Aorta (tissue), 5 donors: Measurements from ENCODE around the gene B3GNT2. TPM values are rescaled to one million over a fixed set of nuclear protein-coding genes. Genes with fewer than 3 reads are reported as not detected.

Source experiments
- ATAC-seq: fragments of 200-7000 bp; cut with Tn5 transposase; one replicate; pipeline ENCODE4 v1.9.1; 2022; ENCODE audit warnings: moderate library complexity; ENCODE audit not compliant: low FRiP score
- DNase-seq, 2 donors: peaks; one replicate each; pipeline ENCODE4 v3.0.0-alpha.2; 2020
- H3K27ac ChIP-seq, 2 donors: one replicate each; pipeline ENCODE4 v1.5.1; 2013; ENCODE audit warnings: low read length in 2 of 2, mild to moderate bottlenecking in 2 of 2, moderate library complexity in 2 of 2, control low read depth in 1 of 2, inconsistent platforms in 1 of 2, low read depth in 1 of 2
- H3K27me3 ChIP-seq, 2 donors: one replicate each; pipeline ENCODE4 v1.6.1; 2013; ENCODE audit warnings: control low read depth in 1 of 2, low read length in 1 of 2, mild to moderate bottlenecking in 1 of 2, moderate library complexity in 1 of 2; ENCODE audit not compliant: insufficient read depth in 2 of 2, control insufficient read depth in 1 of 2
- H3K36me3 ChIP-seq, 2 donors: one replicate each; pipeline ENCODE4 v1.6.1; 2013; ENCODE audit warnings: control low read depth in 1 of 2, low read length in 1 of 2, mild to moderate bottlenecking in 1 of 2; ENCODE audit not compliant: insufficient read depth in 2 of 2, control insufficient read depth in 1 of 2
- H3K4me1 ChIP-seq, 2 donors: one replicate each; pipeline ENCODE4 v1.6.1; 2013; ENCODE audit warnings: low read length in 2 of 2, control low read depth in 1 of 2, mild to moderate bottlenecking in 1 of 2, moderate library complexity in 1 of 2; ENCODE audit not compliant: insufficient read depth in 2 of 2, control insufficient read depth in 1 of 2
- H3K4me3 ChIP-seq, 2 donors: one replicate each; pipeline ENCODE4 v1.5.1; 2013; ENCODE audit warnings: low read length in 2 of 2, control low read depth in 1 of 2, mild to moderate bottlenecking in 1 of 2
- H3K9me3 ChIP-seq: one replicate; pipeline ENCODE4 v1.6.1; 2013; ENCODE audit warnings: mild to moderate bottlenecking, low read length; ENCODE audit not compliant: control insufficient read depth
- WGBS, 2 donors: extraction: QIAGEN DNeasy Blood & Tissue Kit; methylation state at CpG; one replicate each; pipeline ENCODE4 v1.1.7; 2013; 5-methylcytosine and 5-hydroxymethylcytosine counted together
- intact Hi-C, 2 donors: fragments of 100-400 bp; cut with DNase I; formaldehyde crosslinking; loops; one replicate each; pipeline versions ENCODE4 v1.14.2 to v1.15.0; 2022
- polyA plus RNA-seq, 2 donors: library from polyadenylated mRNA; stranded (reverse); fragments of 200-250 nt; gene quantifications; one replicate each; pipeline ENCODE4 v1.2.3, GENCODE V29; 2013
- total RNA-seq, 2 donors: library from RNA; stranded (reverse); fragmentation: NEBNext Ultra II Directional; extraction: Animal tissue kit (Norgen Biotek cat#: 25700); gene quantifications; one replicate each; pipeline ENCODE4 v1.2.1, GENCODE V29; 2021
- donor health status: healthy with polysubstance abuse.
- donor health status: Bipolar disorder and iron deficiency.
- donor health status: DM: no; HTN: no; CAD: no.
- donor health status: DM: no; HTN: no; CAD: no.
- donor health status: DM: yes; HTN: yes; CAD: no.

B3GNT2 gene
- total and polyA plus RNA-seq, 4 donors: 16.4 to 29.1 (median 21.5) TPM

DNA sequence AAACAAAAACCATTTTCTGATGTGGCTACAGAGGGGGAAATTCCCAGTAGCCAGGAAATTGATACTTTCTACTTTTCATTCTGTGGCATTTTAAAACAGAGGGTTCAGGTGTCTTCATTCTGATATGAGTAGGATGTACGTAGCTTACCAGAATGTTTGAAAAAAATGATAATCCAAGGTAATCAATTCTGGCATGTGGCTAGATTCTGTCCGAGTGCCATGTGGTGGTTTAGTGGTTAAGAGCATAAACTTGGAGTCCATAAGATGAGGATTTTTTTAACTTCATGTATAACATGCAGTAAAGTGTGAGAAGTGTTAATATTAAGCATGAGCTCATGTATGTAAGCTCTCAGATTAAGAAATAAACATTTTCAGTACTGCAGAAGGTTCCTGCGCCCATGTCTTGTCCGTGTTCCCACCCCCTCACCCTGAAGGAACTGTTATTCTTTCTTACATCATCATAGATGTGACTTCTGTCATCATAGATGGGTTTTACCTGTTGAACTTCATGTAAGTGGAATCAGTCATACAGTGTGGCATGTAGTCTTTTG lies 4.5 kb downstream of the B3GNT2 start:
- peaks cover 0 to 6% of the 10 kb centered on the region in 2 donors for H3K4me1 ChIP-seq
- H3K27ac ChIP-seq: no peak overlapping the region
- no peaks in the 10 kb centered on the region for H3K9me3 ChIP-seq
- H3K27me3 ChIP-seq: no peaks in the 10 kb centered on the region
- ATAC-seq (no peak), DNase-seq (no peak)
- H3K4me3 ChIP-seq: no peak overlapping the region
- no peaks in the 10 kb centered on the region for H3K36me3 ChIP-seq
- intact Hi-C loops: no loop called here
- 89% methylated on average over 4 of the region's 4 CpGs for WGBS, 2 donors

GRCh38 chr2:62200868-62201267 lies 5.0 kb downstream of the B3GNT2 start:
- WGBS, 2 donors: 78 to 80% methylated on average over 3 of the region's 3 CpGs
- H3K36me3 ChIP-seq: no peaks in the 10 kb centered on the region
- H3K27ac ChIP-seq: no peak overlapping the region
- no peaks in the 10 kb centered on the region for H3K9me3 ChIP-seq
- peaks cover 0 to 6% of the 10 kb centered on the region in 2 donors for H3K4me1 ChIP-seq
- no peak for ATAC-seq
- DNase-seq: no peak
- H3K27me3 ChIP-seq: no peaks in the 10 kb centered on the region
- intact Hi-C loops: no loop called here
- H3K4me3 ChIP-seq: no peak overlapping the region

DNA sequence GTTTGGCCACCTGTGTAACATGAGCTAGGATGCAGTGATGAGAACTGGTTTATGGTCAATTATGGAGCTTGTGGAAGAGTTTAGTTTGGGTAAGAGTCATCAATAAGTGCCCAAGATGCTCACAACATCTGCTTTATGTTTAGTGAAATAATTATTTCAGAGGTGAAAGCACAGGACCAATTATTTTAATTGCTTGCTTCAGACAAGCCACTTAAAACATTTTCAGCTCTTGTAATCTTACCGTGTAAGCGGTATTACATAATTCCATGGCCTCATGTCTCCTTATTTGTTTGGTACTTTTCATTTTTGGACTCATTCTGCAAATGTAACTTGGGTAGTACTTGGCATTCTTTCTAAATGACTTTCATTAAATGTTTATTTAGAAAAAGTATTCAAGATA lies 5.4 kb downstream of the B3GNT2 start:
- no peaks in the 10 kb centered on the region for H3K36me3 ChIP-seq
- ATAC-seq (no peak), DNase-seq (no peak)
- intact Hi-C loops: no loop called here
- H3K9me3 ChIP-seq: no peaks in the 10 kb centered on the region
- 5 to 12% methylated on average over 2 of the region's 2 CpGs for WGBS, 2 donors
- H3K27ac ChIP-seq: no peak overlapping the region
- no peak overlapping the region for H3K4me3 ChIP-seq
- H3K4me1 ChIP-seq: peaks cover 0 to 6% of the 10 kb centered on the region in 2 donors
- H3K27me3 ChIP-seq: no peaks in the 10 kb centered on the region

GRCh38 chr2:62202019-62202722 lies 6.3 kb downstream of the B3GNT2 start:
- WGBS, 2 donors: 89 to 91% methylated on average over 9 of the region's 9 CpGs

GRCh38 chr2:62202729-62203128 lies 6.8 kb downstream of the B3GNT2 start:
- intact Hi-C loops: no loop called here
- 61 to 78% methylated on average over 1 of the region's 1 CpG for WGBS, 2 donors
- Histone ChIP-seq H3K9me3 (no peaks in the 10 kb centered on the region), H3K27me3 (no peaks in the 10 kb centered on the region), H3K27ac (no peak overlapping the region), H3K36me3 (no peaks in the 10 kb centered on the region), H3K4me1 (peaks cover 0 to 6% of the 10 kb centered on the region in 2 donors), H3K4me3 (no peak overlapping the region)
- ATAC-seq (no peak), DNase-seq (no peak)

More at GRCh38 chr2:62202019-62202722, 6.3 kb downstream of the B3GNT2 start:
- no peaks in the 10 kb centered on the region for H3K9me3 ChIP-seq
- intact Hi-C loops: no loop called here
- peak; percentile 55 for ATAC-seq
- no peak for DNase-seq
- H3K36me3 ChIP-seq: no peaks in the 10 kb centered on the region
- no peak overlapping the region for H3K4me3 ChIP-seq
- H3K27me3 ChIP-seq: no peaks in the 10 kb centered on the region
- H3K4me1 ChIP-seq: peaks cover 0 to 6% of the 10 kb centered on the region in 2 donors
- peak overlapping the region in 1 of 2 donors; percentile 28 for H3K27ac ChIP-seq

DNA sequence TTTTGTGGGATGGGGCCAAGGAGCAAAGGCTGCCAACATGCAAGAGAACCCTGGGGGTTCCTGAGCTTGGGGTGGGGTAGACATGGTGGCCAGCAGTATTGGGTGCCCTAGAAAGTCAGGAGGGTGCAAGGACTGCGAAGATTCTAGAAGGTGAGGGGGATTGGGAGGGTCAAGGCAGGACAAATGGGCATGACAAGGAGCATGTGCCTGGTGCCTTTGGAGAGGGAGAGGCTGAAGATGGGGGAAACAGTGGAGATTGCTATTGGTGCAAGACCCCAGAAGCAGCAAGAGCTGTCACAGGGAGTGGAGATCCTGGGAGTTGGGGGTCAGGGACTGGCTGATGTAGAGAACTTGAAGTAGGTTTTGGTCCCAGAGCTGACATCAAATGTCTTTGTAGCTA lies 7.5 kb downstream of the B3GNT2 start:
- no peaks in the 10 kb centered on the region for H3K36me3 ChIP-seq
- peaks cover 0 to 6% of the 10 kb centered on the region in 2 donors for H3K4me1 ChIP-seq
- intact Hi-C loops: no loop called here
- ATAC-seq: no peak
- no peak overlapping the region for H3K27ac ChIP-seq
- H3K27me3 ChIP-seq: no peaks in the 10 kb centered on the region
- DNase-seq: no peak
- WGBS, 2 donors: 97 to 100% methylated on average over 1 of the region's 1 CpG
- H3K4me3 ChIP-seq: no peak overlapping the region
- H3K9me3 ChIP-seq: no peaks in the 10 kb centered on the region

DNA sequence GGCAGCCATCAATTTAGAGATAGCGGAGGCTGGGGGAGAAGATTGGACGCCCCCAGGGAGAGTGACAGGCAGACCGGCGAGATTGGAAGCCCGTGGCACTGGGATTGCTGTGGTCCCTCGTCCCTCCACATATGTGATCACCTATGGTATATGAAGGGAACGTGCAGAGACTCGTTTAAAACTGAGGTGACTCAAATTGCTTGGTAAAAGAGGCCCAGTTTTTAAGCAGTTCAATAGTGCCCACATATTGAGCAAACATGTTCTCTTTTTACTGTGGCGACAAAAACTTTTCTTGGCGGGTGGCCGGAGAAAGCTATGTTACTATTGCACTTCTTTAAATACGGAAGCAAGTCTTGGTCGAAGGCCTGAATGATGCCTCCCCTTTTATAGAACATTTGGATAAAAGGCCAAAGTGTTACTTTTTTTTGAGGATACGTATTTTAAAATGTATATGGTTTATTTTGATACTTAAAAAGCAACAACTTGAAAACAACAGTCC lies 9.1 kb downstream of the B3GNT2 start:
- Histone ChIP-seq H3K36me3 (no peaks in the 10 kb centered on the region), H3K27me3 (no peaks in the 10 kb centered on the region), H3K9me3 (no peaks in the 10 kb centered on the region), H3K4me1 (peaks cover 0 to 6% of the 10 kb centered on the region in 2 donors), H3K4me3 (no peak overlapping the region), H3K27ac (peak overlapping the region in 1 of 2 donors; percentile 2)
- 55 to 61% methylated on average over 14 of the region's 14 CpGs for WGBS, 2 donors
- DNase-seq (no peak), ATAC-seq (no peak)
- intact Hi-C loops: no loop called here

DNA sequence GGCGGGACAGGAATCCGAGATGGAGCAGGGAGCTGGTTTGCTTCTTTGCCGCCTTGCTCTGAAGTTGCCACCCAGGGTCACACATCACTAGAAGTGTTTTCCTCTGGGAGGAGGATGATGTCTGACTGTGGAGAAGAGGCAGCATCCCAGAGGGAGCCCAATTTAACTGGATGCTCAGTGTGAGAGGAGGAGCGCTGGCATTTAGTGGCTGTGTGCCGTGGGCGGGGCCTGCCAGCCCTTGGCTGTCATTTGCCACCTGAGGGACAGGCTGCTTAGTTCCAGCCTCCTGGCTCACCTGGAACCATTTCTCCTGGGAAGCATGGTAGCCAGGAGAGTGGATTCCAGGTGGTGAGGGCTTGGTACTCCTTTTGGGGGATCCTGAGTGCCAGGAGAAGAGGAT lies 9.6 kb downstream of the B3GNT2 start:
- WGBS, 2 donors: 82 to 84% methylated on average over 6 of the region's 6 CpGs
- no peaks in the 10 kb centered on the region for H3K36me3 ChIP-seq

DNA sequence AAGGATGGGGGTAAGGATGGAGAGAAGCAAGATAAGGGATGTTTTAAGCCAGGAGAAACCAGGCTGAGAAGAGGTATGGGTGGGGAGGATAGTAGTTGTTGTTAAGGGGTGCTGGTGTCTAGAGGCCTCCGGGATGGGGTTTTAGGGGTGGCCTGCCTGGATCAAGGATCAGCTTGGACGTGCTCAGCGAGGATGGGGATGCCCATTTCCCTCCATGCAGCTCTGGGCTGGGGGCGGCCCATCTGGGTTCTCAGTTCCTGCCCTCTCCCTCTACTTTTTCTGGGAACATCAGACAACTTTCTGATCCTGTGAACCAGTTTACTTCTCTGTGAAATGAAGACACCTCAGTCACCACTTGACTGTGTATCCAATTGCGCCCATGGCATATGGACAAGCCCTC lies 10.1 kb downstream of the B3GNT2 start:
- Histone ChIP-seq H3K9me3 (no peaks in the 10 kb centered on the region), H3K4me1 (peaks cover 0 to 6% of the 10 kb centered on the region in 2 donors), H3K4me3 (no peak overlapping the region), H3K36me3 (no peaks in the 10 kb centered on the region), H3K27me3 (no peaks in the 10 kb centered on the region), H3K27ac (no peak overlapping the region)
- ATAC-seq (no peak), DNase-seq (no peak)
- 97 to 98% methylated on average over 5 of the region's 5 CpGs for WGBS, 2 donors
- intact Hi-C loops: no loop called here

More for the DNA sequence above, 9.6 kb downstream of the B3GNT2 start:
- ATAC-seq: no peak
- H3K9me3 ChIP-seq: no peaks in the 10 kb centered on the region
- no peaks in the 10 kb centered on the region for H3K27me3 ChIP-seq
- intact Hi-C loops: no loop called here
- H3K4me3 ChIP-seq: no peak overlapping the region
- no peak for DNase-seq
- no peak overlapping the region for H3K27ac ChIP-seq
- H3K4me1 ChIP-seq: peaks cover 0 to 6% of the 10 kb centered on the region in 2 donors
